ENCODE results near the gene TOR1A.

Gene TOR1A

DNA sequence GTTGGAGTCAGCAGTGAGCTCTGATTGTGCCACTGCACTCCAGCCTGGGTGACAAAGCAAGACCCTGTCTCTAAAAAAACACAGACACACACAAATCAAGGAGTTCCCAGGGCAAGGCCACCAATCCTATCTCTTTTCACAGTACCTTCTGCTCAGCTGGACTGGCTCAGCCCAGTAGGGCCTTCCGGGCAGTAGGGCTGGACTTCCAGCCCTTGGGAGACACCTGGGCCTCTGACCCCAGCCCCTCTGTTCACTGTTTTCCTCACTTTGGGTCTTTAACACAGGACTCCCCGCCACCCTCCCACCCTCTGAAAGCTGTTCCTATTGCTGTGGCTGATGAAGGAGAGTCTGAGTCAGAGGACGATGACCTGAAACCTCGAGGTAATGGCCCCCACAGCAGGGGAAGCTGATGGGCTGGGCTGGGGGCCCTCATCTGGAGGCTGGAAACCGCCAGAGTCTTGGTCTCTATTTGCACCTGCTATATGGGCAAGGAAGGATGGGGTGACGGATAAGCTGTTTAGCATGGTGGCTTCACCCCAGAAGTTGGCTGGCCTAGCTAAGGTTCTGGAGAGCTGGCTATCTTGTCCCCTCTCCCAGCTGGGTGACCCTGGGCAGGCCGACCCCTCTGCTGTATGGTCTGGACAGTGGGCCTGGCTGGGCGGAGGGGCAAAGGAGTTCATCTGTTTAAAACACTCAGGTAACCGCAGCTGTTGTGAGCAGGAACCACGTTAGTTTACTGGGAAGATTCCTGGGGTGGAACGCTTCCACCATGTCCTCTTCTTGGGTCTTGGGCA, 36.9 kb upstream of the TOR1A start:
- no peak overlapping the region for H3K4me3 ChIP-seq (ENCODE audit: low read length)
- no peak for DNase-seq (ENCODE audit: low read depth)
- TF ChIP-seq, protein P1, sequence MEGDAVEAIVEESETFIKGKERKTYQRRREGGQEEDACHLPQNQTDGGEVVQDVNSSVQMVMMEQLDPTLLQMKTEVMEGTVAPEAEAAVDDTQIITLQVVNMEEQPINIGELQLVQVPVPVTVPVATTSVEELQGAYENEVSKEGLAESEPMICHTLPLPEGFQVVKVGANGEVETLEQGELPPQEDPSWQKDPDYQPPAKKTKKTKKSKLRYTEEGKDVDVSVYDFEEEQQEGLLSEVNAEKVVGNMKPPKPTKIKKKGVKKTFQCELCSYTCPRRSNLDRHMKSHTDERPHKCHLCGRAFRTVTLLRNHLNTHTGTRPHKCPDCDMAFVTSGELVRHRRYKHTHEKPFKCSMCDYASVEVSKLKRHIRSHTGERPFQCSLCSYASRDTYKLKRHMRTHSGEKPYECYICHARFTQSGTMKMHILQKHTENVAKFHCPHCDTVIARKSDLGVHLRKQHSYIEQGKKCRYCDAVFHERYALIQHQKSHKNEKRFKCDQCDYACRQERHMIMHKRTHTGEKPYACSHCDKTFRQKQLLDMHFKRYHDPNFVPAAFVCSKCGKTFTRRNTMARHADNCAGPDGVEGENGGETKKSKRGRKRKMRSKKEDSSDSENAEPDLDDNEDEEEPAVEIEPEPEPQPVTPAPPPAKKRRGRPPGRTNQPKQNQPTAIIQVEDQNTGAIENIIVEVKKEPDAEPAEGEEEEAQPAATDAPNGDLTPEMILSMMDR (IDR thresholded peaks at IDR 0.05; ENCODE audit: insufficient read depth, low read depth, low read length, missing control alignments) = no peak

GRCh38 chr9:129858167-129858962, 34.4 kb upstream of the TOR1A start:
- no peak for DNase-seq (ENCODE audit: low read depth)
- no peak overlapping the region for H3K4me3 ChIP-seq (ENCODE audit: low read length)
- TF ChIP-seq, protein P1 (IDR thresholded peaks at IDR 0.05; ENCODE audit: insufficient read depth, low read depth, low read length, missing control alignments) = no peak

DNA sequence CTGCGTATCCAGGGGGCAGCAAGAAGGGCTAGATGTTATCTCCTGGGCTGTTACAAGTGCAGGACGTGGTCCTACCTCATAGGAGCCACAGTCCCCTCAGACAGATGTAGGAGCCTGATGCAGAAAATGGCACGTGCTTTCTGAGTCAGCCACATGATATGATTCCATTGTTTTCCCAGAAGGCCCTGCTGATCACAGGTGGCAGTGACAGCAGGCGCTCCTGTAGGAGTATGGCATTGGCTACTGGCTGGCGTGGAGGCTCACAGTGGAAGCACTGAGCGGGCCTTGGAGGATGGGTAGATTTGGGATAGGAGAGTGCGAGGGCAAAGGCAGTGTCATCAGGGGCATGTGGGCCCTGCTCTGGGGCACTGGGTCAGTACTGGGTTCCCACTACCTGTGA, 33.3 kb upstream of the TOR1A start:
- no peak overlapping the region for H3K4me3 ChIP-seq (ENCODE audit: low read length)
- TF ChIP-seq, protein P1 (IDR thresholded peaks at IDR 0.05; ENCODE audit: insufficient read depth, low read depth, low read length, missing control alignments) = no peak
- no peak for DNase-seq (ENCODE audit: low read depth)

DNA sequence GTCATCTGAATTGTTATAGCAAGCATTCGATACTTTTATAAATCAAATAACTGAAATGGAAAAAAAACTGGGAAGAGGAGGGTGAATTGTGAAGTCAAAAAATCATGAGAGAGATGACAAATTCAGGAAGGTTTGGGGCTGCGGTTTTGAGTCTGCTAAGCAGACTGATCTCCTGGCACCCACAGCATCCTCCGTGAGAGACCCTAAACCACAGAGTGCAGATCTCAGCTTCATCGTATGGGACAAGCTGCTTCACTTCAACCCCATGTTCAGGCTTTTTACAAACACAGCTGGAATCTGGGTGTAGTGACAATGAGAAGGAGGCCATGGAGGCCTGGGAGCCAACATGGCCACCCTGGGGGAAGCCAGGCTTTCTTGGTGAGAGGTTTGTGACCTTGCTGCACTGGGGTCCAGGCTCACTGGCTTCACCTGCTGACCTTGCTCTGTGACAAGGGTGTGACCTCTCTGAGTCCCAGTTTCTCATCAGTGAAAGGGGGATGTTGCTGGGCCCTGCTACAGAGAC, 30.7 kb upstream of the TOR1A start:
- TF ChIP-seq, protein P1 (IDR thresholded peaks at IDR 0.05; ENCODE audit: insufficient read depth, low read depth, low read length, missing control alignments) = no peak
- DNase-seq (ENCODE audit: low read depth) = no peak

DNA sequence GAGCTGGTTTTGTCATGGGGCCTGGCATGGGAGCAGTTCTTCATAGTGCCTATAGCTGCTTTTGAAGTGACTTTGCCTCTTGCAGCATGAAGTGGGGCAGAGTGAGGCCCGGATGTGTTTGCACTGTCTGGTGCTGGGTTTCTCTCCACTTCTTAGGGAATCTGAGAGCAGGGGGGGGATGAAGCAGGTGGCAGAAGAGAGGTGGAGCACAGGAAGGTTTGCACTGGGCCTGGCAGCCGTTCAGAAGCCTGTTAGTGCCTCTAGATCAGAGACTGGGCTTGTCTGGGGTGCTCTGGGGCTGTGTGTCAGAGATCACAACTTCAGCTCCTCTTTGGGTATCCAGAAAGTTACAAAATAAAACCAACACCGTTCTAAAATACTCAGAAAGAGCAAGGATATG, 29.7 kb upstream of the TOR1A start:
- no peak for DNase-seq (ENCODE audit: low read depth)
- TF ChIP-seq, protein P1 (IDR thresholded peaks at IDR 0.05; ENCODE audit: insufficient read depth, low read depth, low read length, missing control alignments) = no peak
- no peak overlapping the region for H3K4me3 ChIP-seq (ENCODE audit: low read length)

More for the DNA sequence above, 30.7 kb upstream of the TOR1A start:
- no peak overlapping the region for H3K4me3 ChIP-seq (ENCODE audit: low read length)

DNA sequence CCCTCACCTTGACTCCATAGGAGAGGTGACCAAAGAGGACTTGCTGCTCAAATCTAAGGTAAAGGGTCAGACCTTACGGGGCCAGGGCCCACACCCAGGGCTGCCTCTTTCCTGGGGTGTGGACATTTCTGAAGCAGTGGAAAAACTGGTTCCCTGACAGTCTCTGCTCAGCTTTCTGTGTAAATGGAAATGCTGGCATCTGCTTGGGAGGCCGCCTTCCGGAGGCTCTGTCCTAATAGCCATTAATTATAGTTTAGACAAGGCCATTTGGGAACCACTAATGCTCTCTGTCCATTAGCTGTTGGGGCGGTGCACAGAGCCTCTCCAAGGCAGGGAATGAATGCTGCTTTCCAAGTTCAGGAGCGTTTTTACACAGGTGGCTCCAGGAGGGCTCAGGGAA, 28.6 kb upstream of the TOR1A start:
- TF ChIP-seq, protein P1 (IDR thresholded peaks at IDR 0.05; ENCODE audit: insufficient read depth, low read depth, low read length, missing control alignments) = no peak
- H3K4me3 ChIP-seq (ENCODE audit: low read length) = no peak overlapping the region
- DNase-seq (ENCODE audit: low read depth) = peak; percentile 44
